A549 (cell line): ENCODE results near the gene CAP2. TPM values are rescaled to one million over a fixed set of nuclear protein-coding genes. Genes with fewer than 3 reads are reported as not detected.
A peak's percentile ranks its signal among the peaks of the same experiment; 100 is the strongest.
"Not testable (repeated sequence)": the region's sequence is repeated elsewhere in the genome, so short reads cannot be mapped to it uniquely, and the experiment has no call there.

Experiments
- ATAC-seq, 2 experiments: fragments of 200-7000 bp in 1 of 2; fragments of >200 bp in 1 of 2; cut with Nextera tagmentation in 1 of 2; cut with Tn5 transposase in 1 of 2; 3 replicates each; pipeline versions ENCODE4 v1.8.0 to v1.9.1; 2018 to 2020; ENCODE audit warnings: mild to moderate bottlenecking in 1 of 2, moderate library complexity in 1 of 2
- CTCF ChIA-PET: fragments of 300-600 bp; sonication (Branson Sonifier 250); formaldehyde crosslinking; extraction: SDS; loops from one replicate; lab custom pipeline; 2021; ENCODE audit warnings: antibody characterized with exemption, inconsistent platforms; lab: Yijun Ruan, JAX
- POLR2A ChIA-PET: fragments of 350-600 bp; formaldehyde crosslinking; extraction: SDS; loops from one replicate; lab custom pipeline; 2021; ENCODE audit warnings: antibody characterized with exemption, inconsistent platforms; lab: Yijun Ruan, JAX
- DNase-seq, 2 experiments: peaks; one replicate each; pipeline versions ENCODE4 v3.0.0 to v3.0.0-alpha.2; 2011 to 2016; ENCODE audit warnings: low read depth in 1 of 2, low spot score in 1 of 2
- FAIRE-seq: peaks from 2 replicates; lab custom pipeline; 2011; peaks lifted over from hg19 to GRCh38; lab: Jason Lieb, UNC
- H3K27ac ChIP-seq, 2 experiments: fragments of >200 bp; sonication (Bioruptor Twin); formaldehyde crosslinking; 3 replicates each; pipeline ENCODE4 v1.5.1; 2016 to 2017
- H3K4me1 ChIP-seq: fragments of >200 bp; sonication (Bioruptor Twin); formaldehyde crosslinking; 3 replicates; pipeline ENCODE4 v1.6.1; 2016
- H3K4me2 ChIP-seq: fragments of >200 bp; sonication (Bioruptor Twin); formaldehyde crosslinking; 3 replicates; pipeline ENCODE4 v1.6.1; 2016
- H3K4me3 ChIP-seq: fragments of >200 bp; sonication (Bioruptor Twin); formaldehyde crosslinking; 3 replicates; pipeline ENCODE4 v1.5.1; 2016
- H3K9me3 ChIP-seq: fragments of >200 bp; sonication (Bioruptor Twin); formaldehyde crosslinking; 3 replicates; pipeline ENCODE4 v1.6.1; 2016
- ESRRA ChIP-seq: fragments of 150-350 bp; IDR thresholded peaks from 2 replicates; pipeline ENCODE4 v1.6.1; 2014; ENCODE audit warnings: mild to moderate bottlenecking, low read length, borderline replicate concordance
- FOSB ChIP-seq: fragments of 250-450 bp; sonication (Bioruptor Pico); IDR thresholded peaks from 2 replicates; pipeline ENCODE4 v1.5.0; 2020; ENCODE audit warnings: mild to moderate bottlenecking, moderate library complexity
- FOSL2 ChIP-seq, 2 experiments: fragments of 450-650 bp in 1 of 2; fragments of >200 bp in 1 of 2; sonication (Bioruptor Twin) in 1 of 2; formaldehyde crosslinking; IDR thresholded peaks; 2 replicates each; pipeline versions ENCODE4 v1.5.0 to v1.6.1; 2016 to 2020; ENCODE audit warnings: mild to moderate bottlenecking in 1 of 2, moderate library complexity in 1 of 2
- FOXS1 ChIP-seq: fragments of 250-450 bp; sonication (Bioruptor Pico); IDR thresholded peaks from 2 replicates; pipeline ENCODE4 v1.5.0; 2020; ENCODE audit warnings: mild to moderate bottlenecking, moderate library complexity
- GATA3 ChIP-seq: IDR thresholded peaks from 2 replicates; pipeline ENCODE4 v1.6.1; 2012; ENCODE audit warnings: borderline replicate concordance
- HES2 ChIP-seq: fragments of >200 bp; sonication (Bioruptor Twin); formaldehyde crosslinking; IDR thresholded peaks from 2 replicates; pipeline ENCODE4 v1.6.1; 2016
- JUNB ChIP-seq: fragments of >200 bp; sonication (Bioruptor Twin); formaldehyde crosslinking; IDR thresholded peaks from 2 replicates; pipeline ENCODE4 v1.6.1; 2016
- NFE2L2 ChIP-seq: fragments of 150-350 bp; conservative IDR thresholded peaks from 2 replicates; pipeline ENCODE4 v1.6.1; 2014; ENCODE audit warnings: low read length
- TFCP2L1 ChIP-seq: fragments of 250-450 bp; sonication (Bioruptor Pico); IDR thresholded peaks from 2 replicates; pipeline ENCODE4 v1.5.0; 2021; ENCODE audit warnings: mild to moderate bottlenecking
- ZFP36 ChIP-seq: fragments of 450-650 bp; IDR thresholded peaks from 2 replicates; pipeline ENCODE4 v1.6.1; 2014; ENCODE audit warnings: borderline replicate concordance; ENCODE audit not compliant: partially characterized antibody
- WGBS: methylation state at CpG from one replicate; pipeline ENCODE4 v1.1.6; 2017; ENCODE audit errors: missing lambda C conversion rate; 5-methylcytosine and 5-hydroxymethylcytosine counted together
- polyA plus RNA-seq, 4 experiments: library from polyadenylated mRNA; depleted of rRNA in 3 of 4; stranded (reverse); fragments of >200 nt; fragmentation: RNase III in 1 of 4; extraction: RNeasy Plus Mini Kit Qiagen cat#74134 plus additional on column Dnase treatment in 1 of 4; gene quantifications; 2 replicates in 3 of 4; 3 replicates in 1 of 4; pipeline ENCODE4 v1.2.3, GENCODE V29; 2011 to 2017
- TF ChIP-seq, protein P1 (sequence below): fragments of 250-450 bp; sonication (Bioruptor Pico); IDR thresholded peaks from 2 replicates; pipeline ENCODE4 v1.5.0; 2020; ENCODE audit warnings: low read depth, mild to moderate bottlenecking, moderate library complexity
- TF ChIP-seq, protein P2 (sequence below): fragments of 200-600 bp; sonication (generic); IDR thresholded peaks from 2 replicates; pipeline ENCODE4 v1.6.1; 2016; ENCODE audit warnings: antibody characterized with exemption, mild to moderate bottlenecking, moderate library complexity
- TF ChIP-seq, protein P3 (sequence below): fragments of 450-650 bp; IDR thresholded peaks from 2 replicates; pipeline ENCODE4 v1.6.1; 2014; ENCODE audit warnings: antibody characterized with exemption

The CAP2 gene
- polyA plus RNA-seq, 2 of the 4 experiments (the other 2 are of a cell fraction), result 27.2 to 43.3 TPM

GRCh38 chr6:17427062-17427461, 33.7 kb downstream of the CAP2 start:
- POLR2A ChIA-PET, result no interaction called here
- Histone ChIP-seq H3K27ac (no peak overlapping the region), H3K9me3 (no peaks in the 10 kb centered on the region), H3K4me2 (no peak overlapping the region), H3K4me3 (no peak overlapping the region), H3K4me1 (peaks cover 37% of the 10 kb centered on the region)
- WGBS, result 95% methylated on average over 6 of the region's 6 CpGs
- CTCF ChIA-PET, result interaction anchor here (0.6 kb wide), 1 partner anchor 396 kb away, joined by 3 read pairs; no protein-coding TSS in a partner anchor
- FAIRE-seq (no peak), ATAC-seq (no peak), DNase-seq (no peak)
- TF ChIP-seq, protein P1, sequence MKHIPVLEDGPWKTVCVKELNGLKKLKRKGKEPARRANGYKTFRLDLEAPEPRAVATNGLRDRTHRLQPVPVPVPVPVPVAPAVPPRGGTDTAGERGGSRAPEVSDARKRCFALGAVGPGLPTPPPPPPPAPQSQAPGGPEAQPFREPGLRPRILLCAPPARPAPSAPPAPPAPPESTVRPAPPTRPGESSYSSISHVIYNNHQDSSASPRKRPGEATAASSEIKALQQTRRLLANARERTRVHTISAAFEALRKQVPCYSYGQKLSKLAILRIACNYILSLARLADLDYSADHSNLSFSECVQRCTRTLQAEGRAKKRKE, result no peak
- TF ChIP-seq ZFP36 (no peak), HES2 (no peak), JUNB (no peak)
- TF ChIP-seq, protein P2, sequence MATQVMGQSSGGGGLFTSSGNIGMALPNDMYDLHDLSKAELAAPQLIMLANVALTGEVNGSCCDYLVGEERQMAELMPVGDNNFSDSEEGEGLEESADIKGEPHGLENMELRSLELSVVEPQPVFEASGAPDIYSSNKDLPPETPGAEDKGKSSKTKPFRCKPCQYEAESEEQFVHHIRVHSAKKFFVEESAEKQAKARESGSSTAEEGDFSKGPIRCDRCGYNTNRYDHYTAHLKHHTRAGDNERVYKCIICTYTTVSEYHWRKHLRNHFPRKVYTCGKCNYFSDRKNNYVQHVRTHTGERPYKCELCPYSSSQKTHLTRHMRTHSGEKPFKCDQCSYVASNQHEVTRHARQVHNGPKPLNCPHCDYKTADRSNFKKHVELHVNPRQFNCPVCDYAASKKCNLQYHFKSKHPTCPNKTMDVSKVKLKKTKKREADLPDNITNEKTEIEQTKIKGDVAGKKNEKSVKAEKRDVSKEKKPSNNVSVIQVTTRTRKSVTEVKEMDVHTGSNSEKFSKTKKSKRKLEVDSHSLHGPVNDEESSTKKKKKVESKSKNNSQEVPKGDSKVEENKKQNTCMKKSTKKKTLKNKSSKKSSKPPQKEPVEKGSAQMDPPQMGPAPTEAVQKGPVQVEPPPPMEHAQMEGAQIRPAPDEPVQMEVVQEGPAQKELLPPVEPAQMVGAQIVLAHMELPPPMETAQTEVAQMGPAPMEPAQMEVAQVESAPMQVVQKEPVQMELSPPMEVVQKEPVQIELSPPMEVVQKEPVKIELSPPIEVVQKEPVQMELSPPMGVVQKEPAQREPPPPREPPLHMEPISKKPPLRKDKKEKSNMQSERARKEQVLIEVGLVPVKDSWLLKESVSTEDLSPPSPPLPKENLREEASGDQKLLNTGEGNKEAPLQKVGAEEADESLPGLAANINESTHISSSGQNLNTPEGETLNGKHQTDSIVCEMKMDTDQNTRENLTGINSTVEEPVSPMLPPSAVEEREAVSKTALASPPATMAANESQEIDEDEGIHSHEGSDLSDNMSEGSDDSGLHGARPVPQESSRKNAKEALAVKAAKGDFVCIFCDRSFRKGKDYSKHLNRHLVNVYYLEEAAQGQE, result no peak

- TF ChIP-seq NFE2L2, result no peak
- TF ChIP-seq FOXS1 (CRISPR knock-in tag), result no peak
- no peak for TF ChIP-seq FOSB (CRISPR knock-in tag)
- no peak for TF ChIP-seq FOSL2 (IDR thresholded peaks at IDR 0.05)
- no peak for TF ChIP-seq FOSL2 (CRISPR knock-in tag; IDR thresholded peaks at IDR 0.05)
- TF ChIP-seq, protein P2, result no peak
- TF ChIP-seq GATA3, result no peak
- TF ChIP-seq, protein P3, sequence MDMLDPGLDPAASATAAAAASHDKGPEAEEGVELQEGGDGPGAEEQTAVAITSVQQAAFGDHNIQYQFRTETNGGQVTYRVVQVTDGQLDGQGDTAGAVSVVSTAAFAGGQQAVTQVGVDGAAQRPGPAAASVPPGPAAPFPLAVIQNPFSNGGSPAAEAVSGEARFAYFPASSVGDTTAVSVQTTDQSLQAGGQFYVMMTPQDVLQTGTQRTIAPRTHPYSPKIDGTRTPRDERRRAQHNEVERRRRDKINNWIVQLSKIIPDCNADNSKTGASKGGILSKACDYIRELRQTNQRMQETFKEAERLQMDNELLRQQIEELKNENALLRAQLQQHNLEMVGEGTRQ, result no peak
- no peak for TF ChIP-seq ESRRA
- TF ChIP-seq TFCP2L1 (CRISPR knock-in tag), result no peak
- TF ChIP-seq, all 56 proteins: peak for 0
- no peak for ATAC-seq
- ChIA-PET POLR2A (no interaction called here), CTCF (interaction anchor here (0.6 kb wide), 1 partner anchor 396 kb away, joined by 3 read pairs; no protein-coding TSS in a partner anchor)
- no peak for DNase-seq
- no peak overlapping the region for H3K4me3 ChIP-seq
- WGBS, result 83% methylated on average over 2 of the region's 2 CpGs
- no peaks in the 10 kb centered on the region for H3K9me3 ChIP-seq
- FAIRE-seq, result no peak
- no peak overlapping the region for H3K27ac ChIP-seq
- H3K4me1 ChIP-seq, result peaks cover 42% of the 10 kb centered on the region
- H3K4me2 ChIP-seq, result no peak overlapping the region
These were observed 34.2 kb downstream of the CAP2 start for GRCh38 chr6:17427617-17428016.

GRCh38 chr6:17428595-17429120, 35.3 kb downstream of the CAP2 start:
- H3K4me2 ChIP-seq, result peak overlapping the region; percentile 47
- H3K9me3 ChIP-seq, ATAC-seq, H3K4me3 ChIP-seq, POLR2A ChIA-PET, DNase-seq, CTCF ChIA-PET, FAIRE-seq: not testable (repeated sequence)
- peak overlapping the region; percentile 43 to 50; a peak in 4 of 6 replicates for H3K27ac ChIP-seq
- H3K4me1 ChIP-seq, result peaks cover 42% of the 10 kb centered on the region
- 71% methylated on average over 4 of the region's 5 CpGs for WGBS
